Endothelial cell of umbilical vein (primary cell): ENCODE data around the gene NKTR. TPM values are rescaled to one million over a fixed set of nuclear protein-coding genes. Genes with fewer than 3 reads are reported as not detected.

ENCODE experiments used
- BruUV-seq: library from RNA; stranded (reverse); fragments of 400-500 nt; replicated peaks from 2 replicates; lab custom pipeline; 2021; lab: Mats Ljungman, UMichigan
- CTCF ChIA-PET: fragments of 300-600, 350-600 bp; sonication (Branson Sonifier 250); formaldehyde crosslinking; loops from one replicate; lab custom pipeline; 2021; ENCODE audit warnings: antibody characterized with exemption, inconsistent platforms; lab: Charles Lee
- POLR2A ChIA-PET: fragments of 300-600, 350-600 bp; sonication (Branson Sonifier 250); formaldehyde crosslinking; loops from one replicate; lab custom pipeline; 2021; ENCODE audit warnings: antibody characterized with exemption, inconsistent platforms; lab: Charles Lee
- DNase-seq: peaks from one replicate; pipeline ENCODE4 v3.0.0-alpha.2; 2011; ENCODE audit warnings: low read depth, low spot score
- FAIRE-seq: peaks from 2 replicates; lab custom pipeline; 2011; peaks lifted over from hg19 to GRCh38; lab: Jason Lieb, UNC
- H2AFZ ChIP-seq: 2 replicates; pipeline ENCODE4 v1.6.0; 2012; ENCODE audit warnings: low read depth, low read length, control low read depth, inconsistent platforms
- H3K27ac ChIP-seq: 2 replicates; pipeline ENCODE4 v1.5.1; 2011; ENCODE audit warnings: low read depth, mild to moderate bottlenecking, control low read depth, low read length, moderate library complexity; ENCODE audit not compliant: insufficient read depth
- H3K27me3 ChIP-seq, 2 experiments: 2 replicates each; pipeline versions ENCODE4 v1.6.0 to v1.6.1; 2011; ENCODE audit warnings: low read length in 2 of 2, mixed read lengths in 1 of 2; ENCODE audit not compliant: control insufficient read depth in 2 of 2, insufficient read depth in 2 of 2
- H3K36me3 ChIP-seq, 2 experiments: 2 replicates in 1 of 2; 3 replicates in 1 of 2; pipeline ENCODE4 v1.5.1; 2011; ENCODE audit warnings: low read length in 2 of 2, mild to moderate bottlenecking in 1 of 2, moderate library complexity in 1 of 2; ENCODE audit not compliant: control insufficient read depth in 2 of 2, insufficient read depth in 2 of 2; ENCODE audit errors: extremely low read depth in 1 of 2
- H3K4me1 ChIP-seq: 3 replicates; pipeline ENCODE4 v1.5.1; 2011; ENCODE audit warnings: mild to moderate bottlenecking, low read length; ENCODE audit not compliant: control insufficient read depth, insufficient read depth; ENCODE audit errors: extremely low read depth
- H3K4me2 ChIP-seq: 2 replicates; pipeline ENCODE4 v1.6.1; 2011; ENCODE audit warnings: low read length, control low read depth, mixed read lengths; ENCODE audit not compliant: insufficient read depth
- H3K4me3 ChIP-seq, 3 experiments: fragments of 200-600 bp in 1 of 3; sonication (generic), shearing (Covaris generic) in 1 of 3; replicated peaks in 1 of 3; 2 replicates each; pipeline ENCODE4 v1.5.1; 2011 to 2016; ENCODE audit warnings: control low read depth in 3 of 3, low read length in 3 of 3, mild to moderate bottlenecking in 2 of 3, inconsistent platforms in 1 of 3, low read depth in 1 of 3, moderate library complexity in 1 of 3; ENCODE audit not compliant: insufficient read depth in 1 of 3
- H3K79me2 ChIP-seq: 2 replicates; pipeline ENCODE4 v1.6.0; 2012; ENCODE audit warnings: low read length, inconsistent platforms; ENCODE audit not compliant: control insufficient read depth, insufficient read depth
- H3K9ac ChIP-seq: replicated peaks from 2 replicates; pipeline ENCODE3; 2011; ENCODE audit warnings: low read length, control low read depth; ENCODE audit not compliant: insufficient read depth; ENCODE audit errors: extremely low read depth
- H3K9me1 ChIP-seq: replicated peaks from 3 replicates; pipeline ENCODE4 v1.6.0; 2011; ENCODE audit warnings: mild to moderate bottlenecking, low read length; ENCODE audit not compliant: control insufficient read depth, insufficient read depth; ENCODE audit errors: extremely low read depth
- H3K9me3 ChIP-seq: replicated peaks from 2 replicates; pipeline ENCODE4 v1.5.1; 2012; ENCODE audit warnings: low read length, inconsistent platforms; ENCODE audit not compliant: control insufficient read depth, insufficient read depth
- H4K20me1 ChIP-seq: replicated peaks from 2 replicates; pipeline ENCODE3; 2011; ENCODE audit warnings: mild to moderate bottlenecking, low read length; ENCODE audit not compliant: control insufficient read depth, insufficient read depth; ENCODE audit errors: extremely low read depth
- EZH2 ChIP-seq: IDR thresholded peaks from 2 replicates; pipeline ENCODE4 v1.6.1; 2012; ENCODE audit warnings: borderline replicate concordance, low read depth, mild to moderate bottlenecking, moderate library complexity, low read length, inconsistent platforms; ENCODE audit not compliant: severe bottlenecking
- FOS ChIP-seq: IDR thresholded peaks from 2 replicates; pipeline ENCODE4 v1.6.1; 2011; ENCODE audit warnings: mild to moderate bottlenecking, low read length, moderate library complexity, borderline replicate concordance; ENCODE audit not compliant: insufficient read depth
- JUN ChIP-seq: IDR thresholded peaks from 2 replicates; pipeline ENCODE4 v1.6.1; 2011; ENCODE audit warnings: borderline replicate concordance, low read depth; ENCODE audit not compliant: insufficient read length, insufficient read depth
- POLR2AphosphoS5 ChIP-seq: IDR thresholded peaks from 2 replicates; pipeline ENCODE4 v1.6.1; 2012; ENCODE audit warnings: low read depth, mild to moderate bottlenecking, control low read depth, low read length, moderate library complexity; ENCODE audit not compliant: insufficient read depth
- dilution Hi-C: fragments of 300-500 bp; cut with MboI; formaldehyde crosslinking; loops from one replicate; pipeline ENCODE4 v1.15.0; 2019; ENCODE audit warnings: low sequenced_read_pairs; ENCODE audit not compliant: extremely low pct_ligation_motif_present
- intact Hi-C: fragments of 100-400 bp; cut with micrococcal nuclease; formaldehyde crosslinking; loops from one replicate; pipeline ENCODE4 v1.10.0; 2022
- polyA plus RNA-seq, 4 experiments: library from polyadenylated mRNA; depleted of rRNA in 3 of 4; stranded (reverse) in 3 of 4; unstranded in 1 of 4; fragments of >200 nt; gene quantifications; 2 replicates each; pipeline versions ENCODE4 v1.2.1 to v1.2.3, GENCODE V29; 2011 to 2012; ENCODE audit warnings: missing spikeins in 1 of 4
- total RNA-seq: library from RNA; stranded (reverse); gene quantifications from 2 replicates; pipeline ENCODE4 v1.2.3, GENCODE V29; 2021
- TF ChIP-seq, protein P1 (sequence below): IDR thresholded peaks from 2 replicates; pipeline ENCODE4 v1.6.1; 2011; ENCODE audit not compliant: insufficient read depth, insufficient read length

The NKTR gene
- total and polyA plus RNA-seq, 2 donors (not counting 3 experiments of a cell fraction or from before 2014, with no cell fraction given): 27.4 to 99.0 TPM

DNA sequence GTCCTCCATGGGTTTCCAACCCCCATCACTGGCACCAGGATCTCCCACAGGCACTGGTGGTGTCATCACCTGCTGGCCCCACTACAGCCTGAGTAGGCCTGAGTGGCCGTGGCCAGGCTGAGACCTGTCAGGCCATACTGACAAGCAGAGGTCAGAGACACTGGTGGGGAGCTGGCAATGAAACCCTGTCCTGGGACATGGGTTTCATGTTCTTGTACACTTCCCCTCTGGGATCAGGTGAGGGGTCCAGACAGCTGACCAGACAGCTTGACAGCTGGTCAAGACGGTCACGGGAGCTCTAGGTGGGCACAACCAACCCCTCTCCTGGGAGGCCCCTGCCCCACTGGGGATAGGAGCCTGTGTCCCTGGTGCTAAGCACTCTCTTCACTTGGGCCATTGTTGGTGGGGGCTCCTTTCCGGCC, 66.1 kb downstream of the NKTR start:
- Histone ChIP-seq H2AFZ (no peak overlapping the region), H3K36me3 (peaks cover 0 to 2% of the 10 kb centered on the region in 2 experiments), H3K4me3 (no peak overlapping the region), H3K4me1 (no peaks in the 10 kb centered on the region), H3K9me1 (no peaks in the 10 kb centered on the region), H3K9ac (no peak overlapping the region), H3K27me3 (no peaks in the 10 kb centered on the region), H3K9me3 (no peaks in the 10 kb centered on the region), H3K79me2 (no peaks in the 10 kb centered on the region), H3K27ac (no peak overlapping the region), H3K4me2 (no peak overlapping the region), H4K20me1 (no peaks in the 10 kb centered on the region)
- ChIA-PET POLR2A (no interaction called here), CTCF (interaction anchor here (0.6 kb wide), 1 partner anchor 95 kb away, joined by 3 read pairs; no protein-coding TSS in a partner anchor)
- dilution Hi-C loops (no loop called here), intact Hi-C loops (no loop called here)
- BruUV-seq: no TSS peak
- FAIRE-seq (no peak), DNase-seq (no peak)
- TF ChIP-seq EZH2: no peak
- peak; percentile 26 for TF ChIP-seq POLR2AphosphoS5
- TF ChIP-seq FOS: no peak
- no peak for TF ChIP-seq JUN
- TF ChIP-seq, protein P1, sequence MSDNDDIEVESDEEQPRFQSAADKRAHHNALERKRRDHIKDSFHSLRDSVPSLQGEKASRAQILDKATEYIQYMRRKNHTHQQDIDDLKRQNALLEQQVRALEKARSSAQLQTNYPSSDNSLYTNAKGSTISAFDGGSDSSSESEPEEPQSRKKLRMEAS: no peak

DNA sequence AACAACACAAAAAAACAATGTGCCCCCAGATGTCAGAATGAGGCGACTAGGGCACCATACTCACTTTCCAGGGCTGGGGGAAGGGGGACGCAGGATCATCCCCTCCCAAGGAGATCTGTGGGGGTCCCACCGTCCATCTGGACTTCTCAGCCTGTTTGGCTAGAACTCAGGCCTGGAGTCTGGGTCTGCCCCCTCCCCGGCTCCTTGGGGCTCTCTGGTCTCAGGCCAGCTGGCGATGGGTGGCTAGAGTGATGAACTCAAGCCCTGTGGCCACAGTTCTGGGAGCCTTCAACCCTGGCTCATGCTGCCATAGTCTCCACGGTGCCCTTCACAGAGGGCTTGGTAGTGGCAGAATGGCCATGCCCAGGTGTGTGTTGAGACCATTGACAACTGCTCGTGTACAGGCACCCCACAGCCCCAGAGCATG, 66.6 kb downstream of the NKTR start:
- DNase-seq: no peak
- intact Hi-C loops: no loop called here
- no peaks in the 10 kb centered on the region for H3K9me3 ChIP-seq
- POLR2A ChIA-PET: no interaction called here
- no peaks in the 10 kb centered on the region for H3K4me1 ChIP-seq
- no peaks in the 10 kb centered on the region for H3K79me2 ChIP-seq
- H3K4me3 ChIP-seq: no peak overlapping the region
- H4K20me1 ChIP-seq: no peaks in the 10 kb centered on the region
- H3K27me3 ChIP-seq: no peaks in the 10 kb centered on the region
- BruUV-seq: no TSS peak
- no peak overlapping the region for H3K4me2 ChIP-seq
- no peak for FAIRE-seq
- no peaks in the 10 kb centered on the region for H3K9me1 ChIP-seq
- peaks cover 0 to 2% of the 10 kb centered on the region in 2 experiments for H3K36me3 ChIP-seq
- H3K27ac ChIP-seq: no peak overlapping the region
- no peak overlapping the region for H2AFZ ChIP-seq
- dilution Hi-C loops: no loop called here
- TF ChIP-seq POLR2AphosphoS5: peak; percentile 6
- TF ChIP-seq EZH2: no peak
- CTCF ChIA-PET: interaction anchor here (0.6 kb wide), 1 partner anchor 95 kb away, joined by 3 read pairs; no protein-coding TSS in a partner anchor
- H3K9ac ChIP-seq: no peak overlapping the region
